Tibial nerve (tissue), 4 donors: Measurements from ENCODE around the gene TCAP. TPM values are rescaled to one million over a fixed set of nuclear protein-coding genes. Genes with fewer than 3 reads are reported as not detected.
A peak's percentile ranks its signal among the peaks of the same experiment; 100 is the strongest.

Source experiments
- DNase-seq, 2 donors: peaks; one replicate each; pipeline ENCODE4 v3.0.0-alpha.2; 2019; ENCODE audit warnings: low spot score in 2 of 2
- H3K27ac ChIP-seq, 4 donors: fragments of 200-600 bp; sonication (generic) in 3 of 4; one replicate each; pipeline ENCODE4 v1.5.1; 2017 to 2019; ENCODE audit warnings: mild to moderate bottlenecking in 1 of 4
- H3K27me3 ChIP-seq, 2 donors: fragments of 200-600 bp; sonication (generic) in 1 of 2; one replicate each; pipeline versions ENCODE4 v1.5.1 to v1.6.0; 2017 to 2019
- H3K36me3 ChIP-seq, 3 donors: fragments of 200-600 bp; sonication (generic); one replicate each; pipeline ENCODE4 v1.5.1; 2018 to 2019
- H3K4me1 ChIP-seq, 4 donors: fragments of 200-600 bp; sonication (generic) in 3 of 4; one replicate each; pipeline ENCODE4 v1.5.1; 2017 to 2019
- H3K4me3 ChIP-seq, 4 donors: fragments of 200-600 bp; sonication (generic) in 3 of 4; one replicate each; pipeline ENCODE4 v1.5.1; 2017 to 2019; ENCODE audit warnings: mild to moderate bottlenecking in 1 of 4, moderate library complexity in 1 of 4
- H3K9me3 ChIP-seq, 4 donors: fragments of 200-600 bp; sonication (generic) in 3 of 4; one replicate each; pipeline ENCODE4 v1.5.1; 2017 to 2019
- CTCF ChIP-seq, 5 experiments: fragments of 200-600 bp in 3 of 5; fragments of 450-650 bp in 2 of 5; sonication (generic) in 3 of 5; IDR thresholded peaks; one replicate each; pipeline ENCODE4 v1.5.1; 2016 to 2019; ENCODE audit warnings: antibody characterized with exemption in 5 of 5, mild to moderate bottlenecking in 3 of 5, moderate library complexity in 2 of 5
- EP300 ChIP-seq, 2 donors: sonication (generic); formaldehyde crosslinking; IDR thresholded peaks; one replicate each; pipeline ENCODE4 v1.6.1; 2017; ENCODE audit warnings: antibody characterized with exemption in 2 of 2, mild to moderate bottlenecking in 1 of 2
- POLR2A ChIP-seq, 2 donors: fragments of 450-650 bp; IDR thresholded peaks; one replicate each; pipeline ENCODE4 v1.6.1; 2017; ENCODE audit warnings: antibody characterized with exemption in 2 of 2, mild to moderate bottlenecking in 2 of 2, moderate library complexity in 2 of 2
- WGBS, 2 donors: methylation state at CpG; one replicate each; pipeline ENCODE4 v1.1.5; 2018; 5-methylcytosine and 5-hydroxymethylcytosine counted together
- total RNA-seq, 4 donors: library from RNA; depleted of rRNA; stranded (reverse); fragments of >200 nt; gene quantifications; one replicate each; pipeline ENCODE4 v1.1.0, GENCODE V29; 2016

TCAP gene
- total RNA-seq, 4 donors from 2014 or later, result 0.30 to 5.5 (median 0.61) TPM

GRCh38 chr17:39660397-39661385, 4.5 kb upstream of the TCAP start:
- H3K27me3 ChIP-seq, result peaks cover 0 to 2% of the 10 kb centered on the region in 2 donors
- H3K4me1 ChIP-seq, result peaks cover 0 to 79% (median 41%) of the 10 kb centered on the region in 4 donors
- H3K36me3 ChIP-seq, result peaks cover 0 to 80% (median 19%) of the 10 kb centered on the region in 3 donors
- no peak for TF ChIP-seq POLR2A (IDR thresholded peaks at IDR 0.05)
- peak in 1 of 2 donors; percentile 14 for TF ChIP-seq EP300 (IDR thresholded peaks at IDR 0.05)
- H3K4me3 ChIP-seq, result no peak overlapping the region
- DNase-seq, result no peak
- peak overlapping the region; percentile 34 to 86 (median 80) for H3K27ac ChIP-seq
- WGBS, 2 donors, result 85 to 87% methylated on average over 27 to 29 of the region's 35 CpGs
- no peaks in the 10 kb centered on the region for H3K9me3 ChIP-seq

GRCh38 chr17:39661744-39662541, 3.2 kb upstream of the TCAP start:
- DNase-seq, result no peak
- WGBS, 2 donors, result 75 to 83% methylated on average over 8 of the region's 8 CpGs
- TF ChIP-seq EP300 (IDR thresholded peaks at IDR 0.05) (no peak), CTCF (IDR thresholded peaks at IDR 0.05) (no peak), POLR2A (IDR thresholded peaks at IDR 0.05) (no peak)
- Histone ChIP-seq H3K9me3 (no peaks in the 10 kb centered on the region), H3K27me3 (peaks cover 0 to 15% of the 10 kb centered on the region in 2 donors), H3K4me3 (no peak overlapping the region), H3K36me3 (peaks cover 0 to 68% (median 19%) of the 10 kb centered on the region in 3 donors), H3K4me1 (peaks cover 0 to 87% (median 50%) of the 10 kb centered on the region in 4 donors), H3K27ac (peak overlapping the region in 2 of 4 donors; percentile 85 to 86)

- WGBS, 2 donors, result 47 to 80% methylated on average over 9 to 21 of the region's 22 CpGs
- Histone ChIP-seq H3K27me3 (peaks cover 0 to 23% of the 10 kb centered on the region in 2 donors), H3K4me1 (peaks cover 0 to 95% (median 58%) of the 10 kb centered on the region in 4 donors), H3K36me3 (peaks cover 0 to 60% (median 16%) of the 10 kb centered on the region in 3 donors), H3K9me3 (no peaks in the 10 kb centered on the region), H3K4me3 (no peak overlapping the region), H3K27ac (peak overlapping the region; percentile 7 to 64 (median 30))
- TF ChIP-seq CTCF (IDR thresholded peaks at IDR 0.05) (no peak), EP300 (IDR thresholded peaks at IDR 0.05) (no peak), POLR2A (IDR thresholded peaks at IDR 0.05) (no peak)
- DNase-seq, result no peak
Observed at GRCh38 chr17:39662551-39663339, 2.4 kb upstream of the TCAP start.

- TF ChIP-seq POLR2A (IDR thresholded peaks at IDR 0.05), result no peak
- no peak for TF ChIP-seq EP300 (IDR thresholded peaks at IDR 0.05)
- no peak for TF ChIP-seq CTCF (IDR thresholded peaks at IDR 0.05)
- Histone ChIP-seq H3K36me3 (peaks cover 0 to 55% (median 12%) of the 10 kb centered on the region in 3 donors), H3K27me3 (peaks cover 0 to 27% of the 10 kb centered on the region in 2 donors), H3K4me3 (no peak overlapping the region), H3K4me1 (peaks cover 0 to 99% (median 63%) of the 10 kb centered on the region in 4 donors), H3K27ac (peak overlapping the region in 3 of 4 donors; percentile 27 to 64 (median 33)), H3K9me3 (no peaks in the 10 kb centered on the region)
- no peak for DNase-seq
- 45 to 62% methylated on average over 4 of the region's 4 CpGs for WGBS, 2 donors
Observed at GRCh38 chr17:39663340-39663687, 1.8 kb upstream of the TCAP start.
